Lower lobe of right lung (tissue), 2 donors: ENCODE data around the gene LRRC71. TPM values are rescaled to one million over a fixed set of nuclear protein-coding genes. Genes with fewer than 3 reads are reported as not detected.

Experiments
- ATAC-seq, 2 donors: fragments of 200-7000 bp; cut with Tn5 transposase; one replicate each; pipeline ENCODE4 v1.9.1; 2020 to 2022; ENCODE audit warnings: mild to moderate bottlenecking in 2 of 2, moderate library complexity in 2 of 2
- DNase-seq: peaks from one replicate; pipeline ENCODE4 v3.0.0-alpha.2; 2020
- H3K27ac ChIP-seq: fragments of 200-600 bp; one replicate; pipeline ENCODE4 v1.8.0; 2022
- H3K27me3 ChIP-seq: fragments of 200-600 bp; one replicate; pipeline ENCODE4 v1.8.0; 2022; ENCODE audit warnings: low read depth
- H3K36me3 ChIP-seq: fragments of 200-600 bp; one replicate; pipeline ENCODE4 v1.8.0; 2022; ENCODE audit warnings: mild to moderate bottlenecking
- H3K4me1 ChIP-seq: fragments of 200-600 bp; one replicate; pipeline ENCODE4 v1.8.0; 2022
- H3K4me3 ChIP-seq: fragments of 200-600 bp; one replicate; pipeline ENCODE4 v1.8.0; 2022; ENCODE audit warnings: mild to moderate bottlenecking
- H3K9me3 ChIP-seq: fragments of 200-600 bp; one replicate; pipeline ENCODE4 v1.8.0; 2022
- intact Hi-C: fragments of 100-400 bp; cut with DNase I; formaldehyde crosslinking; loops from one replicate; pipeline ENCODE4 v1.11.0; 2022
- total RNA-seq: library from RNA; stranded (reverse); fragmentation: NEBNext Ultra II Directional; extraction: Animal tissue kit (Norgen Biotek cat#: 25700); gene quantifications from one replicate; pipeline ENCODE4 v1.2.1, GENCODE V29; 2021
- TF ChIP-seq, protein P1 (sequence below): fragments of 200-600 bp; IDR thresholded peaks from one replicate; pipeline ENCODE4 v1.8.0; 2022; ENCODE audit warnings: antibody characterized with exemption, mild to moderate bottlenecking
- donor health status: DM: no; HTN: yes; CAD: no; lungs with severe emphysema.

The LRRC71 gene
- total RNA-seq, 1 donor from 2014 or later, result 5.3 TPM

DNA sequence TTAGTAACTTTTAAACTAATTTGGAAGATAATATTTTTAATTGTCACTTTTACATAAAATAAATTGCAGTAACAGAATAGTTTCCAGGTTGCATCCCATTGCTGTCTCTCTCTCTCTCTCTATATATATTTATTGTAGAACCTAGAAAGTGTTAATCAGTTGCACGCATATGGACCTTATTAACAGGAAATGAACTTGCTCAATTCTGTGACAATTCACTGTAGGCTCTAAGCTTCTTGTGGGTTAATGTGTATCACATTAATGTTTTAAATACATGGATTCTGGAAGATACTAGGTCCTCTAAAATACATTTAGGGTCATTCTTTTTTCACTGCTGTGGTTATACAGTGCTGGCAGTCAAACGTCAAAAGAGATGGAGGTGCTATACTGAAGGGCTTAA, 33.1 kb downstream of the LRRC71 start:
- Histone ChIP-seq H3K9me3 (no peaks in the 10 kb centered on the region), H3K27me3 (no peaks in the 10 kb centered on the region), H3K36me3 (peaks cover 96% of the 10 kb centered on the region), H3K27ac (no peak overlapping the region), H3K4me3 (no peak overlapping the region), H3K4me1 (no peaks in the 10 kb centered on the region)
- TF ChIP-seq, protein P1, sequence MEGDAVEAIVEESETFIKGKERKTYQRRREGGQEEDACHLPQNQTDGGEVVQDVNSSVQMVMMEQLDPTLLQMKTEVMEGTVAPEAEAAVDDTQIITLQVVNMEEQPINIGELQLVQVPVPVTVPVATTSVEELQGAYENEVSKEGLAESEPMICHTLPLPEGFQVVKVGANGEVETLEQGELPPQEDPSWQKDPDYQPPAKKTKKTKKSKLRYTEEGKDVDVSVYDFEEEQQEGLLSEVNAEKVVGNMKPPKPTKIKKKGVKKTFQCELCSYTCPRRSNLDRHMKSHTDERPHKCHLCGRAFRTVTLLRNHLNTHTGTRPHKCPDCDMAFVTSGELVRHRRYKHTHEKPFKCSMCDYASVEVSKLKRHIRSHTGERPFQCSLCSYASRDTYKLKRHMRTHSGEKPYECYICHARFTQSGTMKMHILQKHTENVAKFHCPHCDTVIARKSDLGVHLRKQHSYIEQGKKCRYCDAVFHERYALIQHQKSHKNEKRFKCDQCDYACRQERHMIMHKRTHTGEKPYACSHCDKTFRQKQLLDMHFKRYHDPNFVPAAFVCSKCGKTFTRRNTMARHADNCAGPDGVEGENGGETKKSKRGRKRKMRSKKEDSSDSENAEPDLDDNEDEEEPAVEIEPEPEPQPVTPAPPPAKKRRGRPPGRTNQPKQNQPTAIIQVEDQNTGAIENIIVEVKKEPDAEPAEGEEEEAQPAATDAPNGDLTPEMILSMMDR, result no peak
- intact Hi-C loops, result no loop called here
- ATAC-seq (no peak), DNase-seq (no peak)

DNA sequence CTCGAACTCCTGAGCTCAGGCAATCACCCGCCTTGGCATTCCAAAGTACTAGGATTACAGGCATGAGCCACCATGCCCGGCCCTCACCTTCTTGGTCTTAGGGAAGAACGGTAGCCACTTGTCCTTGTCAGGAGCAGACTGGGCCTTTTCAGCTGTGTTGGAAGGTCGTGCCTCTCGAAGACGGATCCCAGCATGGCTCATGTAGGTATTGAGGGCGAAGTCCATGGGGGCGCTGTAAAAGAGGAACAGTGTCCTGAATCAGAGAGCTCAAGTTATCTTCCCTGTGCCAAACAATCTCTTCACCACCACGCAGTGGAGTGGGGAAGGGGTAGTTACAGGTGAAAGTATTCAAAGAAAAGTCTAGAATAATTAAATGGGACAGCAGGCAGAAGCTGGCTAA, 35.9 kb downstream of the LRRC71 start:
- ATAC-seq (no peak), DNase-seq (no peak)
- peaks cover 93% of the 10 kb centered on the region for H3K36me3 ChIP-seq
- no peak overlapping the region for H3K27ac ChIP-seq
- no peaks in the 10 kb centered on the region for H3K27me3 ChIP-seq
- TF ChIP-seq, protein P1, result no peak
- no peak overlapping the region for H3K4me3 ChIP-seq
- no peaks in the 10 kb centered on the region for H3K9me3 ChIP-seq
- intact Hi-C loops, result no loop called here
- no peaks in the 10 kb centered on the region for H3K4me1 ChIP-seq

DNA sequence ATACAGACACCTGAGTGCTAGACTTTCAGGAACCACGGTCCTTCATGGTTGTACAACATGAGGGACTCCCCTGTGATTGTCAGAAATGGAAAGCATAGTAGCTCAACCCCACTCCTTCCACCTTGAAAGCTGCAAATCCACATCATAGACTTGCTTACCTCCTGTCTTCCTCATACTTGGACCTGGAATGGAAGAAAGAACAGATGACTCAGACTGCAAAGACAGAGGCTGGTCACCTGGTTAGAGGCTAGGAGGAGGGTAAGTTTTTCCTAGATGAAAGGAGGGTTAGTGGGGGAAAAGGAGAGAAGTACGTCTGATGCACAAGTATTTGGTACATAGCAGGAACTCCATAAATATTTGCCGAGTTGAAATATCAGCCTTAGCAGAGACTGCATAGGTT, 37.2 kb downstream of the LRRC71 start:
- H3K9me3 ChIP-seq, result no peaks in the 10 kb centered on the region
- H3K36me3 ChIP-seq, result peaks cover 95% of the 10 kb centered on the region
- no peaks in the 10 kb centered on the region for H3K4me1 ChIP-seq
- no peak for ATAC-seq
- no peak overlapping the region for H3K27ac ChIP-seq
- TF ChIP-seq, protein P1, result no peak
- H3K27me3 ChIP-seq, result no peaks in the 10 kb centered on the region
- intact Hi-C loops, result no loop called here
- no peak for DNase-seq
- H3K4me3 ChIP-seq, result no peak overlapping the region

DNA sequence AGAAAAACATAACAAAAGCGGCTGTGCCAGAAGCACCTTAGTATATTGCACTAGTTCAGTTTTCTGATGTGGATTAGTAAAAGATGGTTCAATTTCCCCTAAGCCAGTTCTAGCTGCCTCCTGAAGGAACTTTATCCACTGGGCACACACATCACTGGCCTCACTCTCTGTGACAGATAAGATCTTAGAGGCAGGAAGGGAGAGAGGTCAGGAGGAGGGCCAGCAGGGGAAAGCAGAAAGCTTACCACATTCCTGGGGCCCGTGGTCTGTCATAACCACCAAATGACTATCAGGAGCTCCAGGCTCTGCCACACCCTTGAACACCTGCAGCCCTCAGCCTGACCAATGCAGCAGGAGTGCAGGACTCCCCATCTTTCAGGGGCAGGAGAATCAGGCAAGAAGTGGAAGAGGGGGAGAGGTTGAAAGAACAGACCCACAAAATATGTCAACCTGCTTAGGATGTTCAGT, 37.8 kb downstream of the LRRC71 start:
- DNase-seq (no peak), ATAC-seq (no peak)
- Histone ChIP-seq H3K36me3 (peaks cover 95% of the 10 kb centered on the region), H3K4me3 (no peak overlapping the region), H3K27ac (no peak overlapping the region), H3K27me3 (no peaks in the 10 kb centered on the region), H3K9me3 (no peaks in the 10 kb centered on the region), H3K4me1 (no peaks in the 10 kb centered on the region)
- intact Hi-C loops, result no loop called here
- TF ChIP-seq, protein P1, result no peak

DNA sequence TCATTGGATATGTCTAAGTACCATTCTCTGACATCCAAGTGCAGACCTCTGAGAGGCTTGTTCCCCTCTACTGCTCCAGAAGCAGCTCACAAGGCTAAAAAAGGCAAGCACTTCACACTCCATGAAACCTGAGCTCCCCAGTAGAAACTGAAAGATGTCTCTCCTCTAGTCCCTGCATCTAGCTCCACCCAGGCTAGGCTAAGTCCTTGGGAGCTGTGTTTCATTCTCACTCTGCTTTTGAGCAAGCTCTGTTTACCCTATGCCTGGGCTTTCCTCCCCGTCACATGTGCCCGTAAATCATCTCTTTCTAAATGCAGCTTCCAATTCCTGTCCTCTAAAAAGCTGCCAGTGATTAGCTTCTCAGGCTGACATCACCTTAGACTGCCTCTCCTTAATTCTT, 39.0 kb downstream of the LRRC71 start:
- H3K4me1 ChIP-seq, result peaks cover 6% of the 10 kb centered on the region
- H3K27ac ChIP-seq, result no peak overlapping the region
- no peaks in the 10 kb centered on the region for H3K27me3 ChIP-seq
- H3K4me3 ChIP-seq, result no peak overlapping the region
- no peak for ATAC-seq
- no peaks in the 10 kb centered on the region for H3K9me3 ChIP-seq
- no peak for DNase-seq
- H3K36me3 ChIP-seq, result peaks cover 94% of the 10 kb centered on the region
- intact Hi-C loops, result no loop called here
- TF ChIP-seq, protein P1, result no peak

DNA sequence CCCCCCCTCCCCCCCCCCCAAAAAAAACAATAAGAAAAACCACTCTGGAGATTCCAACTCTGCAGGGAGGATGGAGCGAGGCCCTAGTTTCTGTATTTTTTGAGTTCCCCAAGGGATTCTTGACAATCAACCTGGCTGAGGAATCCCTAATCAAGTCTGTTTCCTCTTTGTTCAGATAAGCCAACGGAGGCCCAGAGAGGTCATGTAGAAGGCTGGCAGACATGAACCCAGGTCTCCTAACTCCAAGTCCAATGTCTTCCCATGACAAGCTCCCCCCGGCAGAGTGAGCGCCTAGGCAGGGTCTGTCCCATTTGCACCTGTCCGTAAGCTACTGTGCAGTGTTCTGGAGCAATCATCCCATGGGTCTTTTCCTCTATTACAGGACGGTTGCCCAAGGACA, 39.5 kb downstream of the LRRC71 start:
- intact Hi-C loops, result no loop called here
- TF ChIP-seq, protein P1, result no peak
- Histone ChIP-seq H3K9me3 (no peaks in the 10 kb centered on the region), H3K4me3 (no peak overlapping the region), H3K27me3 (no peaks in the 10 kb centered on the region), H3K27ac (no peak overlapping the region), H3K36me3 (peaks cover 89% of the 10 kb centered on the region), H3K4me1 (peaks cover 6% of the 10 kb centered on the region)
- DNase-seq (no peak), ATAC-seq (no peak)
